GM18858 (cell line): Measurements from ENCODE around the gene BHLHE40.

ENCODE experiments used
- ATAC-seq: cut with Tn5 transposase; IDR thresholded peaks from one replicate; pipeline ENCODE4 v1.9.1; 2021; ENCODE audit not compliant: unreplicated experiment

The BHLHE40 gene

DNA sequence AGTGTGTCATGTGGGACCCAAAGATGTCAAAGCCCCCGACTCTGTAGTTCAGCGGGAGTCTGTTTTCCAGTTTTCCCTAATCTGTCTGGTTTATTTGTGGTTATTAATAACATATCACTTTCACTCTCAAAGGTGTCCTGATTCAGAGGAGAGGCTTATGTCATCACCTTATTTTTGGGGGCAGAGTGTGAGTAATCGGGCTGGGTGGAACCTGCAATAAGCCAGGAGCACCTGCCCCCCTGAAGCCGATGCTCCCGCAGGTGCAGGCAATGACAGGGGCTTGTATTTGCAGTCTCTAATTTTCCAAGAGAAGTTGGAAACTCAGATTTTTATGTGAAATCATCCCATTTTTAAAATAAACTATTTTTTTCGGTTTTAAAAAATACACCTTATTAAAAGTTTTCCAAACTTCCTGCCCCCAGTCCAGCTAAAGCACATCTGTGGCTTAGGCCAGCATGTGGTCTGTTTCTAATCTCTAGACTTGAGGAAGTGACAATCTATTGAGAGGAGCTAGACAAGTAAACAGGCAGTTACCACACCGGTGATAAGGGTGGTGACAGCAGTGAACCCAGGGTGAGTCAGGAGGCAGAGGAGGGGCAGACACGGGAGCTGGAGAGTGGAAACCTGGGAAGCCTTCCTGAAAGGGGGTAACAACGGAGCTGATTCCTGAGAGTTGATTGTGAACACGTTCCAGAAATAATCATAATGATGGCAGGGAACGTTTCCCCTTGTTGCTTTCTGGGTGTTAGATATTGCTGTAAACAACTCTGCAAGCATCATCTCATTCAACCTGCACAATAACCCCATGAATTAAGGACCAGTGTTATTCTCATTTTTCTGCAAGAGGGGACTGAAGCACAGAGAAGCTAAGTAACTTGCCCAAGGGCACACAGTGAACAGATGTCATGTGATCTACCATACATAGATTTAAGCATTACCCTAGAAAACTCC lies 37.2 kb downstream of the BHLHE40 start:
- peak; percentile 75 for ATAC-seq

- no peak for ATAC-seq
Observed at GRCh38 chr3:5017925-5018531, 38.8 kb downstream of the BHLHE40 start.

GRCh38 chr3:5019411-5020241 lies 40.4 kb downstream of the BHLHE40 start:
- ATAC-seq = no peak

DNA sequence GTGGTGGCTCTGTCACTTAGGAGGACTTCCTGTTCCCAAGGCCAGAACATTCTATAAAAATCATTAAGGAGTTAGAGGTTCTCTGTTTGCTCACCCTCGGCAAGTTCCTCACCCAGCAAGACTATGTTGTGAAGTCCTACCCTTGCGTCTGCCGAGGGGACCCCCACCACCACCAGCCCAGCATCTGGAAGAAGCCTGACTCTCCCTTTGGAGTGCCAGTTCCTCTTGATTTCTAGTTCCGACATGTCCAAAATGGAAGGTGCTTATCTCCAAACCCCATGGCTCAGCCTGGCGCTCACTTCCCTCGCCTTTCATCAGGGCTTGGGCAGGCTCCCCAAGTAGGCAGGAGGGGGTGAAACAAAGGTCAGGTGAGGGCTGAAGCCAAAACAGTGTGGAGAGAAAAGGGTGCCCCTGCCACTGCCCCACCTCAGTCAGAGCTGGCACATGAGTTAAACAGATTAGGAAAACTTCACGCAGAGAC lies 41.0 kb downstream of the BHLHE40 start:
- ATAC-seq = no peak

DNA sequence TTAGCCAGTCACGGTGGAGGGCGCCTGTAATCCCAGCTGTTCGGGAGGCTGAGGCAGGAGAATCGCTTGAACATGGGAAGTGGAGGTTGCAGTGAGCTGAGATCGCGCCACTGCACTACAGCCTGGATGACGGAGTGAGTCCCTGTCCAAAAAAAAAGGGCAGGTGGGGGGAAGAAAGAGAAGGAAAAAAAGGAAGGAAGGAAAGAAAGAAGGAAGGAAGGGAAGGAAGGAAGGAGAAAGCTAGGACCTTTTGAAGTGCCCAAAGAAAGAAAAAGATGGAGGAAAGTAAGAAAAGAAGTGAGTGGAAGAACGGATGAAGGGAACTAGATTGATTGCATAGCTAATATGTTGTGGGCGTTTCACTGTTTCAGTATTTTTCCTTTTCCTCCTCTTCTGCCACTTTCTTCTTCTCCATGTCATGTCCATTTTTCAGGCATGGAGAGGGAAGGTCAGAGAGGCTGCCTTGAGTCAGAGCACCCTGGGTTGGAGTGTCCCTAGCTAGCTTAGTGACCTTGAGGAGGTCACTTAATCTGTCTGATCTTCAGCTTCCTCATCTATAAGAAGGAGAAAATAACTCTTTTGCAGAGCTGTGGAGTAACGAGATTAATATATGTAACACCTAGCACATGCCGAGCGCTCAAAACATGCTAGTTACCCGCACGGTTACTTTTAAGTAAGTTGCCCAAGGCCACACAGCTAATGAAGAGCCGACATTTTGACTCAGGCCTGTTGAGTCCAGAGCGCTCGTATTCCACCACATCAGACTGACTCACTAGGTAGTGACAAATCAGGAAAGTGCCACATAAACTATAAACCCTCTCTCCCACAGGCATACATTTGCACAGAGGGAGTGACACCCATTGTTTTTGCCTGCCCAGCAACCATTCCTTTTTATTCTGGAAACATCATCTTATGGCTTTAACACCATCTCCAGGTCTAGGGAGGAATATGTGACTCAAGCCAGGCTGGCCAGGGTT lies 42.2 kb downstream of the BHLHE40 start:
- no peak for ATAC-seq

DNA sequence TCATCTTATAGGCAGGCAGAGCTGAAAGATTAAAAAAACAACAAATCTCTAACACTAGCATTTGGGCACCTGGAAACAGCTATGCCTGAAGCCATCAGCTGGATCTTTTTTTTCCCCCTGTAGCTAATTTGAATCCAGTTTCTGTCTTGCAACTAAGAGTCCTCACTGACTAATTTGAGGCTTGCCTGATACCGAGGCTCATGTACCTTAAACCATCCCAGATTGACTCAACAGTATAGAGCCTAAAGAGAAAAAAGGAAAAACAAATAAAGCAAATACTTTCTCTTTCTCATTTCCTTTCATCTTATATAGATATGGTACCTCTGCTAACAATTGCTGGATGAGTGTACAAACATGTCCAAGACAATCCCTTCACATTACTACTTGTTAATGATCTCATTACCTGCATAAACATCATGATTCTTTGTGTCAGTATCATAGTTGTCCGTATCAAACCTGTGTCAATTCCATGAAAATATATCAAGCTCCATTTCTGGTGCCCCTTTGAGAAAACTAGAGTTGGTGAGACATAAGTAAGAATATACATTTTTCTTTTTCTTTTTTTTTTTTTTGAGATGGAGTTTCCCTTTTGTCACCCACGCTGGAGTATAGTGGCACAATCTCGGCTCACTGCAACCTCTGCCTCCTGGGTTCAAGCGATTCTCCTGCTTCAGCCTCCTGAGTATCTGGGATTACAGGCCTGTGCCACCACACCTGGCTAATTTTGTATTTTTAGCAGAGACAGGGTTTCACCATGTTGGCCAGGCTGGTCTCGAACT lies 43.1 kb downstream of the BHLHE40 start:
- peak; percentile 83 for ATAC-seq

- no peak for ATAC-seq
Observed at GRCh38 chr3:5022966-5023776, 43.9 kb downstream of the BHLHE40 start.

- ATAC-seq = no peak
Observed at GRCh38 chr3:5023777-5024346, 44.6 kb downstream of the BHLHE40 start.

- ATAC-seq = no peak
Observed at GRCh38 chr3:5026046-5026362, 46.8 kb downstream of the BHLHE40 start.

- no peak for ATAC-seq
Observed at GRCh38 chr3:5029715-5030114, 50.5 kb downstream of the BHLHE40 start.

GRCh38 chr3:5030152-5030551 lies 50.9 kb downstream of the BHLHE40 start:
- ATAC-seq = no peak

DNA sequence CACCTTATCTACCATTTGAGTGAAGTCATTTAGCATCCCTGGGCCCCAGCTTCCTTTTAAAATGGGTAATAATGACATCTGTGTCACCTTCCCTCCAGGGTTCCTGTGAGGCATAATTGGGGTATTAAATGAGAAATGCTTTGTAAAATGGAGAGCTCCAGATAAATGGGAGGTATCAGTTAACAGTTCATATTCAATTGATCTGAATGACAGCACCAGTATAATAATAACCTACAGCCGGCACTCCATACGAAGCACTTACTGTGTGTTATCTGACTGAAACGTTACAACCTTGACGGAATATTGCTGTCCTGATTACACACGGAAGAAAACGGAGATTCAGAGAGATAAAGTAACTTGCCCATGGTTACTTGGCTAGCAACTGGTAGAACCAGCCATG lies 53.6 kb downstream of the BHLHE40 start:
- ATAC-seq = no peak
